Measurements from ENCODE around the gene STH.

Gene STH

GRCh38 chr17:45966606-45967280 lies 32.3 kb upstream of the STH start:
- no peak for DNase-seq (ENCODE audit: low read depth)
- TF ChIP-seq, protein P1, sequence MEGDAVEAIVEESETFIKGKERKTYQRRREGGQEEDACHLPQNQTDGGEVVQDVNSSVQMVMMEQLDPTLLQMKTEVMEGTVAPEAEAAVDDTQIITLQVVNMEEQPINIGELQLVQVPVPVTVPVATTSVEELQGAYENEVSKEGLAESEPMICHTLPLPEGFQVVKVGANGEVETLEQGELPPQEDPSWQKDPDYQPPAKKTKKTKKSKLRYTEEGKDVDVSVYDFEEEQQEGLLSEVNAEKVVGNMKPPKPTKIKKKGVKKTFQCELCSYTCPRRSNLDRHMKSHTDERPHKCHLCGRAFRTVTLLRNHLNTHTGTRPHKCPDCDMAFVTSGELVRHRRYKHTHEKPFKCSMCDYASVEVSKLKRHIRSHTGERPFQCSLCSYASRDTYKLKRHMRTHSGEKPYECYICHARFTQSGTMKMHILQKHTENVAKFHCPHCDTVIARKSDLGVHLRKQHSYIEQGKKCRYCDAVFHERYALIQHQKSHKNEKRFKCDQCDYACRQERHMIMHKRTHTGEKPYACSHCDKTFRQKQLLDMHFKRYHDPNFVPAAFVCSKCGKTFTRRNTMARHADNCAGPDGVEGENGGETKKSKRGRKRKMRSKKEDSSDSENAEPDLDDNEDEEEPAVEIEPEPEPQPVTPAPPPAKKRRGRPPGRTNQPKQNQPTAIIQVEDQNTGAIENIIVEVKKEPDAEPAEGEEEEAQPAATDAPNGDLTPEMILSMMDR (IDR thresholded peaks at IDR 0.05; ENCODE audit: low read depth, low read length, missing control alignments), result no peak
- H3K4me3 ChIP-seq (ENCODE audit: low read depth, low read length), result no peak overlapping the region

GRCh38 chr17:45967378-45967777 lies 31.7 kb upstream of the STH start:
- TF ChIP-seq, protein P1 (IDR thresholded peaks at IDR 0.05; ENCODE audit: low read depth, low read length, missing control alignments), result no peak
- no peak overlapping the region for H3K4me3 ChIP-seq (ENCODE audit: low read depth, low read length)
- DNase-seq (ENCODE audit: low read depth), result no peak

GRCh38 chr17:45968732-45969131 lies 30.3 kb upstream of the STH start:
- no peak for DNase-seq (ENCODE audit: low read depth)
- H3K4me3 ChIP-seq (ENCODE audit: low read depth, low read length), result no peak overlapping the region
- TF ChIP-seq, protein P1 (IDR thresholded peaks at IDR 0.05; ENCODE audit: low read depth, low read length, missing control alignments), result no peak

DNA sequence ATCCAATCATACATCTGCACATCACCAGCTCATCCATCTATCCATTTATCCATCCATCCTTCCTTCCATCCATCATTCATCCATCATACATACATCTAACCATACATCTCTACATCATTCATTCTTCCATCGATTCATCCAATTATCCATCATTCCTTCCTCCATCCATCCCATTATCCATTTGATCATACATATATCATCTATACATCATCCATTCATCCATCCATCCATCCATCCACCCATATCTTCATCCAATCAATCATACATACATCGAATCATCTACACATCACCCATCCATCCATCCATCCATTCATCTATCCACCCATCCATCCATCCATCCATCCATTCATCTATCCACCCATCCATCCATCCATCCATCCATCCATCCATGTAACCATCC lies 29.3 kb upstream of the STH start:
- no peak overlapping the region for H3K4me3 ChIP-seq (ENCODE audit: low read depth, low read length)
- DNase-seq (ENCODE audit: low read depth), result no peak
- TF ChIP-seq, protein P1 (IDR thresholded peaks at IDR 0.05; ENCODE audit: low read depth, low read length, missing control alignments), result no peak

- TF ChIP-seq, protein P1 (IDR thresholded peaks at IDR 0.05; ENCODE audit: low read depth, low read length, missing control alignments), result no peak
- no peak for DNase-seq (ENCODE audit: low read depth)
Observed at GRCh38 chr17:45970659-45971058, 28.4 kb upstream of the STH start.

DNA sequence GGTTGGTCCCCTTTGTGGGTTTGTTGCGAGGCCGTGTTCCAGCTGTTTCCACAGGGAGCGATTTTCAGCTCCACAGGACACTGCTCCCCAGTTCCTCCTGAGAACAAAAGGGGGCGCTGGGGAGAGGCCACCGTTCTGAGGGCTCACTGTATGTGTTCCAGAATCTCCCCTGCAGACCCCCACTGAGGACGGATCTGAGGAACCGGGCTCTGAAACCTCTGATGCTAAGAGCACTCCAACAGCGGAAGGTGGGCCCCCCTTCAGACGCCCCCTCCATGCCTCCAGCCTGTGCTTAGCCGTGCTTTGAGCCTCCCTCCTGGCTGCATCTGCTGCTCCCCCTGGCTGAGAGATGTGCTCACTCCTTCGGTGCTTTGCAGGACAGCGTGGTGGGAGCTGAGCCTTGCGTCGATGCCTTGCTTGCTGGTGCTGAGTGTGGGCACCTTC lies 27.3 kb upstream of the STH start:
- TF ChIP-seq, protein P1 (IDR thresholded peaks at IDR 0.05; ENCODE audit: low read depth, low read length, missing control alignments), result peak; percentile 20
- H3K4me3 ChIP-seq (ENCODE audit: low read depth, low read length), result no peak overlapping the region
- DNase-seq (ENCODE audit: low read depth), result no peak

More at GRCh38 chr17:45970659-45971058, 28.4 kb upstream of the STH start:
- no peak overlapping the region for H3K4me3 ChIP-seq (ENCODE audit: low read depth, low read length)

DNA sequence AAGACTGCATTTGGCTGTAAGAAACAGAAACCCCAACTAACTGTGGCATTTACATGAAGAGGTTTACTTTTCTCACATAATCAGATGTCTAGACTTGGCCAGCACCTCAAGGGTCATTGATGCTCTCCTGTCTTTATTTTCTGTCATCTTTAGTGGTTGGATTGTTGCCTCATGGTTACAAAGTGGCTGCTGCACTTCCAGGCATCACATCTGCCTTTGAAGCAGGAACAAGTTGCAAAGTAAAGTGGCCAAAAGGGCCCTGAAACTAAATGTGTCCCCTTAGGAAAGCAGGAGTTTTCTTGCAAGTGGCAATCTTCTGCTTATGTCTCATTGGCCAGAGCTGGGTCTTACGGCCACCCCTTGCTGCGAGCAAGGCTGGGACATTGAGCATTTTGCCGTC lies 26.5 kb upstream of the STH start:
- TF ChIP-seq, protein P1 (IDR thresholded peaks at IDR 0.05; ENCODE audit: low read depth, low read length, missing control alignments), result no peak
- no peak overlapping the region for H3K4me3 ChIP-seq (ENCODE audit: low read depth, low read length)
- no peak for DNase-seq (ENCODE audit: low read depth)

Measured in GM12864 (cell line).